OCI-LY1 (cell line): Measurements from ENCODE around the gene AGBL1.

Experiments used
- H2AFZ ChIP-seq: fragments of 200-600 bp; sonication (generic), shearing (Covaris generic); 2 replicates; pipeline ENCODE4 v1.6.0; 2014; ENCODE audit warnings: antibody characterized with exemption, mild to moderate bottlenecking, low read length
- H3F3A ChIP-seq: fragments of 200-600 bp; sonication (generic), shearing (Covaris generic); 2 replicates; pipeline ENCODE4 v1.6.0; 2014; ENCODE audit warnings: mild to moderate bottlenecking, antibody characterized with exemption, low read length, moderate library complexity; ENCODE audit not compliant: insufficient read depth
- H3K27ac ChIP-seq: fragments of 200-600 bp; sonication (generic); 2 replicates; pipeline ENCODE4 v1.5.1; 2014; ENCODE audit warnings: low read length, mixed run types, mild to moderate bottlenecking, low read depth; ENCODE audit not compliant: poor library complexity, severe bottlenecking
- H3K27me3 ChIP-seq: fragments of 200-600 bp; sonication (generic); 2 replicates; pipeline ENCODE4 v1.6.0; 2014; ENCODE audit warnings: antibody characterized with exemption, mild to moderate bottlenecking, low read length, moderate library complexity; ENCODE audit not compliant: insufficient read depth
- H3K36me3 ChIP-seq: fragments of 200-600 bp; sonication (generic); 2 replicates; pipeline ENCODE4 v1.6.1; 2014; ENCODE audit warnings: mild to moderate bottlenecking, antibody characterized with exemption, low read length, moderate library complexity, mixed read lengths; ENCODE audit not compliant: insufficient read depth
- H3K4me1 ChIP-seq: fragments of 200-600 bp; sonication (generic); 2 replicates; pipeline ENCODE4 v1.5.1; 2014; ENCODE audit warnings: mild to moderate bottlenecking, low read length, moderate library complexity; ENCODE audit not compliant: insufficient read depth, severe bottlenecking
- H3K4me2 ChIP-seq: fragments of 200-600 bp; sonication (generic), shearing (Covaris generic); 2 replicates; pipeline ENCODE4 v1.6.1; 2014; ENCODE audit warnings: low read length
- H3K4me3 ChIP-seq: fragments of 200-600 bp; sonication (generic); 2 replicates; pipeline ENCODE4 v1.5.1; 2014; ENCODE audit warnings: low read length, low read depth, mild to moderate bottlenecking, mixed read lengths; ENCODE audit not compliant: poor library complexity, severe bottlenecking
- H3K79me2 ChIP-seq: fragments of 200-600 bp; shearing (Covaris generic); 2 replicates; pipeline ENCODE4 v1.6.1; 2016; ENCODE audit warnings: mixed run types, low read length, mixed read lengths; ENCODE audit not compliant: insufficient read depth
- H3K9ac ChIP-seq: fragments of 200-600 bp; sonication (generic), shearing (Covaris generic); 2 replicates; pipeline ENCODE4 v1.6.1; 2014; ENCODE audit warnings: mild to moderate bottlenecking, low read length, mixed read lengths
- H3K9me2 ChIP-seq: fragments of 200-600 bp; sonication (generic), shearing (Covaris generic); 2 replicates; pipeline ENCODE4 v1.6.1; 2014; ENCODE audit warnings: low read depth, mild to moderate bottlenecking, low read length, mixed read lengths
- H3K9me3 ChIP-seq: fragments of 200-600 bp; shearing (Covaris generic); 2 replicates; pipeline ENCODE4 v1.6.1; 2014; ENCODE audit warnings: low read length, mixed read lengths
- H4K20me1 ChIP-seq: fragments of 200-600 bp; sonication (generic), shearing (Covaris generic); 2 replicates; pipeline ENCODE4 v1.6.0; 2016; ENCODE audit warnings: mild to moderate bottlenecking, low read length; ENCODE audit not compliant: insufficient read depth
- CTCF ChIP-seq: fragments of 200-600 bp; sonication (generic), shearing (Covaris generic); IDR thresholded peaks from 2 replicates; pipeline ENCODE4 v1.5.1; 2017; ENCODE audit warnings: mild to moderate bottlenecking, antibody characterized with exemption, low read length, moderate library complexity, mixed read lengths
- EZH2 ChIP-seq: fragments of 200-600 bp; sonication (generic), shearing (Covaris generic); IDR thresholded peaks from 2 replicates; pipeline ENCODE4 v1.8.0; 2017; ENCODE audit warnings: borderline replicate concordance, mixed run types, mild to moderate bottlenecking, antibody characterized with exemption, low read length, moderate library complexity, mixed read lengths

AGBL1 gene

GRCh38 chr15:86064326-86064725, 15.3 kb upstream of the AGBL1 start:
- TF ChIP-seq CTCF: no peak
- TF ChIP-seq EZH2: no peak

GRCh38 chr15:86066174-86066834, 13.4 kb upstream of the AGBL1 start:
- Histone ChIP-seq H3K9me2 (no peaks in the 10 kb centered on the region), H2AFZ (no peak overlapping the region), H4K20me1 (no peaks in the 10 kb centered on the region), H3K9ac (no peak overlapping the region), H3K27ac (no peak overlapping the region), H3K4me3 (no peak overlapping the region), H3K4me2 (no peak overlapping the region), H3K79me2 (no peaks in the 10 kb centered on the region), H3K36me3 (no peaks in the 10 kb centered on the region), H3F3A (no peaks in the 10 kb centered on the region), H3K9me3 (no peaks in the 10 kb centered on the region), H3K27me3 (no peaks in the 10 kb centered on the region; the same call in 1 of the 2 replicates), H3K4me1 (no peaks in the 10 kb centered on the region)
- TF ChIP-seq CTCF (no peak), EZH2 (no peak)

More at GRCh38 chr15:86064326-86064725, 15.3 kb upstream of the AGBL1 start:
- no peak overlapping the region for H3K4me2 ChIP-seq
- H3K36me3 ChIP-seq: no peaks in the 10 kb centered on the region
- no peaks in the 10 kb centered on the region for H3F3A ChIP-seq
- H3K27me3 ChIP-seq: no peaks in the 10 kb centered on the region; the same call in 1 of the 2 replicates
- H2AFZ ChIP-seq: no peak overlapping the region
- no peaks in the 10 kb centered on the region for H3K9me2 ChIP-seq
- no peak overlapping the region for H3K9ac ChIP-seq
- no peak overlapping the region for H3K4me3 ChIP-seq
- no peak overlapping the region for H3K27ac ChIP-seq
- H4K20me1 ChIP-seq: no peaks in the 10 kb centered on the region
- H3K79me2 ChIP-seq: no peaks in the 10 kb centered on the region
- H3K4me1 ChIP-seq: no peaks in the 10 kb centered on the region
- no peaks in the 10 kb centered on the region for H3K9me3 ChIP-seq

- Histone ChIP-seq H3K9me3 (no peaks in the 10 kb centered on the region), H2AFZ (no peak overlapping the region), H4K20me1 (no peaks in the 10 kb centered on the region), H3K4me1 (no peaks in the 10 kb centered on the region), H3F3A (no peaks in the 10 kb centered on the region), H3K27me3 (no peaks in the 10 kb centered on the region), H3K9ac (no peak overlapping the region), H3K79me2 (no peaks in the 10 kb centered on the region), H3K4me2 (no peak overlapping the region), H3K27ac (no peak overlapping the region), H3K9me2 (no peaks in the 10 kb centered on the region), H3K4me3 (no peak overlapping the region), H3K36me3 (no peaks in the 10 kb centered on the region)
- TF ChIP-seq CTCF (no peak), EZH2 (no peak)
These were observed 6.4 kb upstream of the AGBL1 start for GRCh38 chr15:86073281-86073680.
